Mesendoderm (in vitro differentiated cells): ENCODE measurements around the gene ERC2.

Experiments used
- DNase-seq: peaks from one replicate; pipeline ENCODE4 v3.0.0; 2013
- H2AK5ac ChIP-seq: 2 replicates; pipeline ENCODE4 v1.6.1; 2013; ENCODE audit warnings: low read length, inconsistent platforms
- H2BK120ac ChIP-seq: 2 replicates; pipeline ENCODE4 v1.6.1; 2013; ENCODE audit warnings: low read depth, mild to moderate bottlenecking, low read length, moderate library complexity, mixed read lengths
- H2BK15ac ChIP-seq: replicated peaks from 2 replicates; pipeline ENCODE4 v1.6.1; 2013; ENCODE audit warnings: low read depth, mild to moderate bottlenecking, moderate library complexity
- H2BK5ac ChIP-seq: 2 replicates; pipeline ENCODE4 v1.6.1; 2013; ENCODE audit warnings: low read length, inconsistent platforms
- H3K18ac ChIP-seq: 2 replicates; pipeline ENCODE4 v1.6.1; 2013; ENCODE audit warnings: mild to moderate bottlenecking, low read length, mixed read lengths
- H3K23ac ChIP-seq: one replicate; pipeline ENCODE4 v1.6.1; 2013; ENCODE audit warnings: low read length
- H3K27ac ChIP-seq: 2 replicates; pipeline ENCODE4 v1.5.1; 2013; ENCODE audit warnings: low read depth, mild to moderate bottlenecking, inconsistent platforms, low read length, moderate library complexity
- H3K27me3 ChIP-seq: 2 replicates; pipeline ENCODE4 v1.6.1; 2013; ENCODE audit warnings: low read length, control low read depth, mild to moderate bottlenecking, inconsistent platforms; ENCODE audit not compliant: insufficient read depth, poor library complexity
- H3K36me3 ChIP-seq: 2 replicates; pipeline ENCODE4 v1.6.1; 2013; ENCODE audit warnings: low read length, inconsistent platforms; ENCODE audit not compliant: control insufficient read depth, insufficient read depth
- H3K4ac ChIP-seq: one replicate; pipeline ENCODE4 v1.6.1; 2013; ENCODE audit warnings: low read depth, mild to moderate bottlenecking, low read length, moderate library complexity
- H3K4me1 ChIP-seq: 2 replicates; pipeline ENCODE4 v1.6.1; 2013; ENCODE audit warnings: low read depth, low read length, inconsistent platforms; ENCODE audit not compliant: control insufficient read depth
- H3K4me2 ChIP-seq: 2 replicates; pipeline ENCODE4 v1.6.1; 2013; ENCODE audit warnings: low read length
- H3K4me3 ChIP-seq: 2 replicates; pipeline ENCODE4 v1.5.1; 2013; ENCODE audit warnings: mild to moderate bottlenecking, low read length
- H3K56ac ChIP-seq: one replicate; pipeline ENCODE4 v1.6.1; 2013; ENCODE audit warnings: low read length
- H3K79me1 ChIP-seq: 2 replicates; pipeline ENCODE4 v1.6.1; 2013; ENCODE audit warnings: low read length, inconsistent platforms
- H3K79me2 ChIP-seq: 2 replicates; pipeline ENCODE4 v1.6.1; 2013; ENCODE audit warnings: mild to moderate bottlenecking, low read length; ENCODE audit not compliant: control insufficient read depth, insufficient read depth
- H3K9ac ChIP-seq: 2 replicates; pipeline ENCODE4 v1.6.1; 2013; ENCODE audit warnings: low read length, inconsistent platforms
- H4K5ac ChIP-seq: one replicate; pipeline ENCODE4 v1.6.1; 2013; ENCODE audit warnings: low read length
- H4K8ac ChIP-seq: one replicate; pipeline ENCODE4 v1.6.1; 2013; ENCODE audit warnings: low read depth, mild to moderate bottlenecking, control low read depth, low read length, moderate library complexity
- WGBS: extraction: QIAGEN DNeasy Blood & Tissue Kit; methylation state at CpG from one replicate; pipeline ENCODE4 v1.1.7; 2013; ENCODE audit warnings: low lambda C conversion rate, missing lambda C conversion rate; ENCODE audit not compliant: insufficient coverage; ENCODE audit errors: extremely low coverage; 5-methylcytosine and 5-hydroxymethylcytosine counted together

The ERC2 gene

DNA sequence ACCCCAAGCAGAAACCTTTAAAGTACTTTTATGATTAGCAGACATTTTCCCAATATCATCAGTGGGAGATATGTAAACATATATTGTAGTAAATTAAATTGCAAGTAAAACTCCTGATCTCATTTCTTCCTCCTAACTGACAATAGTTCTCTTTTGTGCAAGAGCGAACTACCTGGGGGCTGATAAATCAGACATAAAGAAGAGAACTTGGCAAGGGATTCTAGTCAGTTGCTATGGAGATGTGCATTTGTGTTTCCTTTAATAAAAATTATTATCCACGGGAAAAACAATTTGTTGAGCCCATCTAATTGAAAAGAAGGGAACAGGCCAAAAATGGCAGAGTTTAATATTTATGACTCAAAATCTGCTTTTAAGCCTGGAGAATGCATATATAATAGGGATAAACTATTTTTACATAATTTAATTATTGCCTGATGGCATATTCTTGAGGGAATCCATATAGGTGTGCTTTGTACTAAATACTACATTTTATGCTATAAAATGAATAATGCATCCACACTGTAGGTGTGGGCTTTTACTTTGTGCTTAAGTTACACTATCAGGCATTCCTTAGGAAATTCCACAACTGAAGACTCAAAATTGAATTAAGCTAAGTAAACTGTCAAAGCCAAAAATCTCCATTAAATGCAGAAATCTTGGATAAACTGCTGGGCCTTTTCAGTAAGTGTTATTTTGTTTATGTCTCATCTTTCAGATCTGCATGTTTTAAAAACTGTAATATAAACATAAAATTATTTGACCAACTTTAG is 258.1 kb downstream of the ERC2 start:
- Histone ChIP-seq H3K56ac (no peak overlapping the region), H2BK15ac (no peak overlapping the region), H4K8ac (no peak overlapping the region), H3K9ac (no peak overlapping the region), H4K5ac (no peak overlapping the region), H3K4me2 (no peak overlapping the region), H2AK5ac (no peak overlapping the region), H3K18ac (no peak overlapping the region), H3K36me3 (no peaks in the 10 kb centered on the region), H3K79me1 (no peaks in the 10 kb centered on the region), H3K23ac (no peak overlapping the region), H3K4ac (no peak overlapping the region), H3K27ac (no peak overlapping the region), H3K79me2 (no peaks in the 10 kb centered on the region), H2BK5ac (no peak overlapping the region), H3K4me3 (no peak overlapping the region), H3K4me1 (peaks cover 2% of the 10 kb centered on the region), H3K27me3 (no peaks in the 10 kb centered on the region), H2BK120ac (no peak overlapping the region)
- WGBS = no CpG with 5 or more reads among the region's 2 CpGs
- DNase-seq = peak; percentile 17

DNA sequence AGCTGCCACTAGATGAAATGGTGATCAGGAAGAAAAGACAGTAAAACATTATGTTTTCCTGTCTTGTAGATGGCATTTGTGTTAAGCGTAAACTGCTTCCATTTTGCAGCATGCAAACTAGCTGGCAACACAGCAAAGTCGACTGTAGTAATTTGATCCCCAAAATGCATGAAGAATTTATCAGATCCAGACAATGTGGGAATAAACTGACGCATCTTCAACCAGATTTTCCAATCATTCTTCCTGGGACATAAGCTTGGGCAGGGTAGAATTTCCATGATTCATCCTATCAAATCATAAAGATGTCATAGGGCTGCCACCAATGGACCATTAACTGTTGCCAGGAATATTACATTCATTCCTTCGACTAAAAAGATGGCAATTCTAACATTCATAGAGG is 260.3 kb downstream of the ERC2 start:
- WGBS = no CpG with 5 or more reads among the region's 4 CpGs

DNA sequence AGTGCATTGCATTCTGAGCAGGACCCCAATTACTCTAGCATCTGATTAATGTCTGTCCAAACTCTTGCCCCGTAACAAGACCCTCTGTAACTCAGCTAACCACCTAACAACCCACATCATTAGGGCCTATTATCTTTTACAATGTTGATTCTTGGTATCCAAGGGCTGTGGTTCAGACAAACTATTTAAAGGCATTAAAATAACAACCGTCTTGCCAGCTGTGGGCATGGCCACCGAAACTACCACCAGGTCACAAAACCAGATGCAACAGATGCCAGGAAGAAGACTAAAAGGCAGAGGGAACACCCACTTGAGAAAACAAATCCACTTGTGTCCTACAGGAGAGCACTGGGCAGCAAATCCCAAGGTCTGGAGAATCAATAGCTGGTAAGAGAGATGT is 262.9 kb downstream of the ERC2 start:
- no peaks in the 10 kb centered on the region for H3K79me2 ChIP-seq
- H2BK5ac ChIP-seq = no peak overlapping the region
- H3K4me3 ChIP-seq = no peak overlapping the region
- no peak overlapping the region for H3K18ac ChIP-seq
- H3K4ac ChIP-seq = no peak overlapping the region
- H2AK5ac ChIP-seq = no peak overlapping the region
- no peak overlapping the region for H4K5ac ChIP-seq
- no peak overlapping the region for H3K9ac ChIP-seq
- WGBS = no CpG with 5 or more reads among the region's 3 CpGs
- no peak overlapping the region for H2BK120ac ChIP-seq
- H3K27me3 ChIP-seq = no peaks in the 10 kb centered on the region
- no peak overlapping the region for H2BK15ac ChIP-seq
- no peak overlapping the region for H3K56ac ChIP-seq
- no peaks in the 10 kb centered on the region for H3K36me3 ChIP-seq
- no peak overlapping the region for H3K4me2 ChIP-seq
- no peak for DNase-seq
- H3K23ac ChIP-seq = no peak overlapping the region
- H3K79me1 ChIP-seq = no peaks in the 10 kb centered on the region
- H3K27ac ChIP-seq = no peak overlapping the region
- H3K4me1 ChIP-seq = peaks cover 2% of the 10 kb centered on the region
- H4K8ac ChIP-seq = no peak overlapping the region

More for the DNA sequence above, 260.3 kb downstream of the ERC2 start:
- Histone ChIP-seq H3K27ac (no peak overlapping the region), H3K56ac (no peak overlapping the region), H3K27me3 (no peaks in the 10 kb centered on the region), H3K18ac (no peak overlapping the region), H2BK5ac (no peak overlapping the region), H3K23ac (no peak overlapping the region), H3K4ac (no peak overlapping the region), H3K9ac (no peak overlapping the region), H2AK5ac (no peak overlapping the region), H3K4me3 (no peak overlapping the region), H4K8ac (no peak overlapping the region), H3K36me3 (no peaks in the 10 kb centered on the region), H4K5ac (no peak overlapping the region), H3K4me2 (no peak overlapping the region), H3K79me2 (no peaks in the 10 kb centered on the region), H2BK15ac (no peak overlapping the region), H3K79me1 (no peaks in the 10 kb centered on the region), H3K4me1 (peaks cover 2% of the 10 kb centered on the region), H2BK120ac (no peak overlapping the region)
- no peak for DNase-seq

DNA sequence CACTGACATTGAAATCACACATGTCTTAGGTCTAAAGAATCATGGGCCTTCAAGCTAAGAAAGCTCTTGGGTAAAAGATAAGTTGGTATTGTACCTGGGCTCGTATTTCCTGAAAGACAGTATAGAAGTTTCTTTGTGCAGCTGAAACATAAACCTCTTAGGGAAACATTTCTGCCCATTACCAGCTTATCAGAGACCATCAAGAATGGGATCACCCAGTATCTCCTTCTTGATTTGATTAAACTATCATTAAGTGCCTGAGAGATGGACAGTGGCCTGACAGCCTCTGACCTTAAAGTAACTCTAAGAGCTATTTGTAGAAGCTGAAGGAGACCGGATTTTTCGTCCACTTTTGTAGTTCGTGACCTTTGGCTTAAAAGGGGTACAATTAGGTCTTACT is 265.3 kb downstream of the ERC2 start:
- Histone ChIP-seq H3K4me1 (peaks cover 2% of the 10 kb centered on the region), H3K18ac (no peak overlapping the region), H3K27me3 (no peaks in the 10 kb centered on the region), H3K4ac (no peak overlapping the region), H2AK5ac (no peak overlapping the region), H4K5ac (no peak overlapping the region), H3K4me3 (no peak overlapping the region), H3K79me2 (no peaks in the 10 kb centered on the region), H2BK120ac (no peak overlapping the region), H3K36me3 (no peaks in the 10 kb centered on the region), H3K27ac (no peak overlapping the region), H3K56ac (no peak overlapping the region), H3K4me2 (no peak overlapping the region), H2BK5ac (no peak overlapping the region), H2BK15ac (no peak overlapping the region), H3K79me1 (no peaks in the 10 kb centered on the region), H3K23ac (no peak overlapping the region), H4K8ac (no peak overlapping the region), H3K9ac (no peak overlapping the region)
- WGBS = no CpG with 5 or more reads among the region's 4 CpGs
- DNase-seq = no peak

DNA sequence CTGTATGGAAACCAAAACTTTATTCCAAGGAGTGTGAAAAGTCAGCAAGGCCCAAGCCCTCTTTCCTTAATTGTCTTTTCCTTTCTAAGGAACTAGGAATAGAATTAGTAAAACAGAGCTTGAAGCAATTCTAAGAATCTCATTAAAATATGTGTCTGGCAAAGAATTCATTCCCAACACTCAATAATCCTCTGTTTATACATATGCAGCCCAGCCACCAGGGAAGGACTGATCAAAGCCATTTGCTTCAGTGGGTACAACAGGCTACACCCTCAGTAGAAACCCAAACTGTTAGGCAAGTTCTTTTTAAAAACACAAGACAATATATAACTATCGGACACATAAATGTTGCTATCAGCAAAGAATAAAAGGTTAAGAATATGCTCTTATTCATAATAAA is 266.9 kb downstream of the ERC2 start:
- no peak overlapping the region for H3K18ac ChIP-seq
- no peaks in the 10 kb centered on the region for H3K79me1 ChIP-seq
- no peak overlapping the region for H2BK5ac ChIP-seq
- no peak overlapping the region for H2BK120ac ChIP-seq
- no peaks in the 10 kb centered on the region for H3K4me1 ChIP-seq
- H3K9ac ChIP-seq = no peak overlapping the region
- H4K8ac ChIP-seq = no peak overlapping the region
- no peak overlapping the region for H3K4ac ChIP-seq
- no peak overlapping the region for H3K56ac ChIP-seq
- WGBS = no CpG with 5 or more reads among the region's 1 CpG
- no peak overlapping the region for H4K5ac ChIP-seq
- H2AK5ac ChIP-seq = no peak overlapping the region
- H3K79me2 ChIP-seq = no peaks in the 10 kb centered on the region
- H3K36me3 ChIP-seq = no peaks in the 10 kb centered on the region
- H2BK15ac ChIP-seq = no peak overlapping the region
- no peaks in the 10 kb centered on the region for H3K27me3 ChIP-seq
- H3K27ac ChIP-seq = no peak overlapping the region
- H3K4me3 ChIP-seq = no peak overlapping the region
- no peak for DNase-seq
- no peak overlapping the region for H3K4me2 ChIP-seq
- H3K23ac ChIP-seq = no peak overlapping the region

DNA sequence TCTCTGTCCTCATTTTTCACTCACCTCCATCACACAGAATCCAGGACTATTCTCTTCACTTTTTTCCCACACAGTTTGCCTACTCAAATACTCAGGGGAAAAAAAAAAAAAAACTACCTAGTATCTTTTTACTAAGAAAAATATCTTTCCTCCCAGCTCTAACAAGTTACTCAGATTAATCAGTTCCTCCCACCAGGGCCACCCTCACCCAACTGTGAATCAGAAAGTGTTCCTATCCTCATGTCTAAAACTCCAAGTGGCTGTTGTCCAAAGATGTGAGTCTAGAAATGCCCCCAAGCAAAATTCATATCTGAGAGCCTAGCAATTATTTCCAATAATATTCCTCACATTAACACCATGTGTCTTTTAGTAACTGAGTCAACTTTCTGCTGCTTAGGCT is 268.0 kb downstream of the ERC2 start:
- H3K18ac ChIP-seq = no peak overlapping the region
- H3K23ac ChIP-seq = no peak overlapping the region
- H4K5ac ChIP-seq = no peak overlapping the region
- H4K8ac ChIP-seq = no peak overlapping the region
- no peak overlapping the region for H2BK5ac ChIP-seq
- H2AK5ac ChIP-seq = no peak overlapping the region
- no peak overlapping the region for H3K27ac ChIP-seq
- no peak overlapping the region for H3K4me2 ChIP-seq
- peaks cover 2% of the 10 kb centered on the region for H3K4me1 ChIP-seq
- no peaks in the 10 kb centered on the region for H3K79me1 ChIP-seq
- H3K36me3 ChIP-seq = no peaks in the 10 kb centered on the region
- H2BK120ac ChIP-seq = no peak overlapping the region
- H3K56ac ChIP-seq = no peak overlapping the region
- H2BK15ac ChIP-seq = no peak overlapping the region
- no peak for DNase-seq
- no peaks in the 10 kb centered on the region for H3K79me2 ChIP-seq
- H3K27me3 ChIP-seq = no peaks in the 10 kb centered on the region
- H3K4ac ChIP-seq = no peak overlapping the region
- H3K4me3 ChIP-seq = no peak overlapping the region
- H3K9ac ChIP-seq = no peak overlapping the region
